Keratinocyte (primary cell): ENCODE data around the gene RIT2.

ENCODE experiments used
- EZH2 ChIP-seq: IDR thresholded peaks from one replicate; pipeline ENCODE4 v1.6.1; 2012; ENCODE audit warnings: inconsistent platforms, mild to moderate bottlenecking, low read length, moderate library complexity
- TF ChIP-seq, protein P1 (sequence below), 3 experiments: IDR thresholded peaks in 1 of 3; conservative IDR thresholded peaks in 1 of 3; optimal IDR thresholded peaks in 1 of 3; 2 replicates in 2 of 3; 3 replicates in 1 of 3; pipeline versions ENCODE3 to v1.5.1; 2011; ENCODE audit warnings: low read length in 3 of 3, mild to moderate bottlenecking in 3 of 3, moderate library complexity in 2 of 3, control low read depth in 1 of 3, inconsistent platforms in 1 of 3; ENCODE audit not compliant: insufficient read depth in 2 of 3; ENCODE audit errors: extremely low read depth in 1 of 3

DNA sequence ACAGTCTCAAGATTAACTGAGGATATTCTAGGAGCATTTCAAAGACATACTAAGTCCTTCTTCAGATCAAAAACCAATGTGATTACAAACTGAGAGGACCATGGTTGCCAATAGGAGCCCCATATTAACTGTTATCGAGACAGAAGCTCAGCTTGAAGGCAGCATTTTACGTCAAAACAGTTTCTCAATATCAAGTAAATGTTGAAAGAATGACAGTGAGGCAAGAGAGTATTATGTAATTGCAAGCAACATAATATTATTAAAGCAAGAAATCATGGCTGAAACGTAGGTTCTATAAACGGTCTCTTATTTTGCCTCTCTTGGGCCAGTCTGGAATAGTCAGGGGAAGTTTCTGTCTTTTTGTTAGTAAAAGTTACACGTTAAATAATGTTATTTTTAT lies 22.9 kb downstream of the RIT2 start:
- TF ChIP-seq, protein P1, sequence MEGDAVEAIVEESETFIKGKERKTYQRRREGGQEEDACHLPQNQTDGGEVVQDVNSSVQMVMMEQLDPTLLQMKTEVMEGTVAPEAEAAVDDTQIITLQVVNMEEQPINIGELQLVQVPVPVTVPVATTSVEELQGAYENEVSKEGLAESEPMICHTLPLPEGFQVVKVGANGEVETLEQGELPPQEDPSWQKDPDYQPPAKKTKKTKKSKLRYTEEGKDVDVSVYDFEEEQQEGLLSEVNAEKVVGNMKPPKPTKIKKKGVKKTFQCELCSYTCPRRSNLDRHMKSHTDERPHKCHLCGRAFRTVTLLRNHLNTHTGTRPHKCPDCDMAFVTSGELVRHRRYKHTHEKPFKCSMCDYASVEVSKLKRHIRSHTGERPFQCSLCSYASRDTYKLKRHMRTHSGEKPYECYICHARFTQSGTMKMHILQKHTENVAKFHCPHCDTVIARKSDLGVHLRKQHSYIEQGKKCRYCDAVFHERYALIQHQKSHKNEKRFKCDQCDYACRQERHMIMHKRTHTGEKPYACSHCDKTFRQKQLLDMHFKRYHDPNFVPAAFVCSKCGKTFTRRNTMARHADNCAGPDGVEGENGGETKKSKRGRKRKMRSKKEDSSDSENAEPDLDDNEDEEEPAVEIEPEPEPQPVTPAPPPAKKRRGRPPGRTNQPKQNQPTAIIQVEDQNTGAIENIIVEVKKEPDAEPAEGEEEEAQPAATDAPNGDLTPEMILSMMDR (optimal IDR thresholded peaks at IDR 0.05 in 1 of 3, IDR thresholded peaks at IDR 0.05 in 1 of 3, conservative IDR thresholded peaks at IDR 0.05 in 1 of 3; ENCODE audit: extremely low read depth in 1 of 3, insufficient read depth in 2 of 3, low read length in 3 of 3) = no peak
- TF ChIP-seq EZH2 = no peak
